HG02610 (cell line): Measurements from ENCODE around the gene SGSM2.

Source experiments
- ATAC-seq: cut with Tn5 transposase; IDR thresholded peaks from one replicate; pipeline ENCODE4 v1.9.1; 2021; ENCODE audit warnings: mild to moderate bottlenecking, moderate library complexity; ENCODE audit not compliant: unreplicated experiment

Gene SGSM2

DNA sequence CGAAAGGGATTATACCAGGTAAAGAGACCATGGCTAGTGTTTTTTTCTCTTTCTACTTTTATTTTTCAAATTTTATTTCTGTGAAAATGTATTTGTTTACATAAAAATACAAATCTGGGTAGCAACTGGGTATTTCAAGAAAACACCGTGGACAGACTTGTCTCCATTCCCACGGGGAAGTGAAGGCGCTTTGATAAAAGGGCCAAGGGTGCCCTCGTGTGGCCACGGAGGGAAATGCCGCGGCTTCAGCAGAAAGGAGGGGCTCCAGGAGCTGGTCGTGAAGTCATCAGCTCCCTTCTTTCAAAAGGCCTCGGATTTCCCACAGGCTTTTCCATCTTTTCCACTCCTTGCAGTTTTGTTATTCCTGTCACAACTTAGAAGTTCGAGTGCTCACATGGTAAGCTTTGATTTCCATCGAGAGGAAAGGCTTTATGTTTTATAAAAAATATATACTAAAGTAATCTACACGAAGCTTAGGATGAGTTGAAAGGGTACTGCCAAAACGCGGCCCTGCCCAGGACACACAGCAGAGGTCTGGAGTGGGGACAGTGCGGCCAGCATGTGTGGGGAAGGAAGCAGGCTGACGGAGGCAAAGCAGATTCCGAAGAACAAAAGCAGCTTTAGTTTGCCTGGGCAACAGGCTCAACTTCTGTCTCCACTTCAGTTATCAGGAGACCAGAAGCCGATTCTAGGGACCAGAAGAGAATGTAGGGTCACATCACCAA, 78.9 kb downstream of the SGSM2 start:
- no peak for ATAC-seq

DNA sequence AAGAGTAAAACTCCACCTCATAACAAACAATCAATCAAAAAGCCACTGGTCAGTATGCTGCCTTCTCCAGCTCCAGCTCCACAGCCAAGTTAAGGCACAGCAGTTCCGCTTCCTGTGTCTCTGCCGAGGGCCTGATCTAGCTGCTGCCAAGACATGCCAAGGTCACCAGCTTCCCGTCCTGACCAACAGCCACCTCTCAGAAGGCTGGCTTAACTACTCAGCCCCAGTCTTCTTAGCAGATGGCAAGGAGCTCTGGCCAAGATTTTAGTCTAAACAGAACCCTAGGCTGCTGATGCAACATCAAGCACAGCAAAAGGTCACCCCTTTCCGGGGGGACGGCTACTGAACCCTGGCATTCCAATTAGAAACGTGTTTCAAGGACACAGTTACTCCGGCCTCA, 81.3 kb downstream of the SGSM2 start:
- ATAC-seq, result no peak

DNA sequence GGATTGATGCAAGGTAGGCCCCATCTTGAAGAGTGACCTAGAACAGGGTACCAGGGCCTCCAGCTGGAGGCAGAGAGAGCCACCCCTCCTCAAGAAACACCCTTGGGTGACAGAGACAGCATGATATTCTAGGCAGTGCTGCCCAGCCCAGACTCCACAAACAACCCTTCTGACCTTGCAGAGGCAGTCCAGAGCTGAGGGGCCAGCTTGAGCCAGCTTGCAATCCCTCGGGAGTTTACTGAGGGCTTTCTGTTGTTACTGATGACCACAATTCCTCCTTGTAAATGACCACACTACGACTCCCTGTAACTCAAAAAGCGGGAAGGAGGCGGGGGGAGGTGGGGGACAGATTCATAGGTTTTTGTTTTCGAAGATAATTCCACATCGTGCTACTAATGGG, 82.2 kb downstream of the SGSM2 start:
- no peak for ATAC-seq

DNA sequence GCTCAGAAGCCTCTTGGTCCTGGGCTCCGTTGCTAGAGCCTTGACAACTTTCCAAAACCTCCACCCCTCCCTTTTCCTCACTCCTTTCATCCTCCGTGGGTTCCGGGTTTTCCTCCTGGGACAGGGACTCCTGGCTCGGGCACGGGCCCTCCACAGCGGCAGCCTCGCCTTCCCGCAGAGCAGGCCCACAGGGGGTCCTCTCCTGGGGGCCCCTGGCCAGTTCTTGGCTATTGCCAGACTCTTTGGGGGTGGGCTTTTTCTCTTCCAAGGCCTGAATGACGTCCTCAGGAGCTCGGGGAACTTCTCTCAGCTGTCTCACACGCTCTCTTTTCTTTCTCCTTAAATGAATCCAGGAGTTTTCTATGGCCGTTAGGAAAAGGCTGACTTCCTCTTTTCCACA, 82.9 kb downstream of the SGSM2 start:
- ATAC-seq, result no peak

DNA sequence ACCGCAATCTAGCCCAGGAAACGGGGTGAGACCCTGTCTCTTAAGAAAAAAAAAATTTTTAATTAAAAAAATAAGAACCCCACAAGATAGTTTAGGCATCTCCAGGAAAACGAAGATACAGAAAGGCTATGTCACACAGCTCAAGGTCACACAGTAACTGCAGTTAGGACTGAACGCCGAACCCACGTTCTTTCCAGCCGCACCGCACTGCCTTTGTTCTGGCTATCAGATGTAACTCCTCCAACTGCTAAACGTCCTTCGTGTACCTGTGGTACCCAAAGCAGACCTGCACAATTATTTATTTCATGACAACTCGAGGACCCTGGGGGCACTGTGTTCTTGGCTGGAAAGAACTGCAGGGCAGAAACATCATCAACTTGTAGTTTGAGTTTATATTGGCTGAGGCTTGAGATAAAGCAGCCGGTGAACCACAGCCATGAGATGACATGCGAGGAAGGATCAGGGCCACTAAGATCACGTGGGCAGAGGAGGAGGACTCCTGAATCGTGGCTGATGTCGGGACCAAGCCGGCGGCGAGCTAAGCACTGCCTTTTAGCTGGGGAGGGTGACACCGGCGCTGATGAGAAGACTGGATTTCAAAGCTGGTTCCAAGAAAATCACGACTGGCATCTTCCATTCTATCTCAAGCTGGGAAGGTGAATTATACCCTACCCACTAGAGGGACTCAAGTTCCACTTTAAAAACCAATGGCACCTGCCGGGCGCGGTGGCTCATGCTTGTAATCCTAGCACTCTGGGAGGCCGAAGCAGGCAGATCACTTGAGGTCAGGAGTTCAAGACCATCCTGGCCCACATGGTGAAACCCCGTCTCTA, 84.2 kb downstream of the SGSM2 start:
- no peak for ATAC-seq

DNA sequence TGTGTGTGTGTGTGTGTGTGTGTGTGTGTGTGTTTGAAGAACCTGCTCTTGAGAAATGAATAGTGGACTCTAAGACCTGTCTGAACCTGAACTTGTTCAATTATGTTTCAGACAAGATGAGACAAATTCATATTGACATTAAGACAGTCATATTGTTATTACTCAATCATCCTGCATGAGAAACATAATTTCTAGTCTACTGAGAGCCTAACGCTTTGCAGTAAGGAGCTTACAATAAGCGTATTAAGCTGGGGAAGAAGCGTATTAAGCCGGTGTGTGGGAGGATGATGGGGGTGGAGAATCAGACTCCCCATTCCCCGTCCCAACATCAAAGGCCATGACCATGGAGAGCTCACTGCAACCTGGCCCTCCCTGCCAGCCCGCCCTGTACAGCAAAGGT, 86.0 kb downstream of the SGSM2 start:
- ATAC-seq, result no peak

DNA sequence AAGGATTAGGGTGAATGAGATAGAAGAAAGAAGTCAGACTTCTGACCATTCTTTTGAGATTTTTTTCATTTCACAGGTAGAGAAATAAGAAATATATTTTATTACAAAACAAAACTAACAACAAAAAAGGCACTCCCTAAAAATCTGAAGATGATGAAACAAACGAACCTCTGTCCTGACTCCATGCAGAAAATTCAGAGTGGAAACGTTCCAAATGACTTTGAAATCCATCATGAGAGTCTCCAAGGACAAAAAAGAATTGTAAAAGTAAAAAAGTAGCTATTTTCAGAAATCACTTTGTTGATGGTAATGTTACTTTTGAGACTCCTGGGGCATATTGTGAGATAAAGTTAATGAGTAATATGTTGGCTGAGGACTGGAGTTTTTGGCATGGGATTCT, 89.9 kb downstream of the SGSM2 start:
- ATAC-seq, result no peak

DNA sequence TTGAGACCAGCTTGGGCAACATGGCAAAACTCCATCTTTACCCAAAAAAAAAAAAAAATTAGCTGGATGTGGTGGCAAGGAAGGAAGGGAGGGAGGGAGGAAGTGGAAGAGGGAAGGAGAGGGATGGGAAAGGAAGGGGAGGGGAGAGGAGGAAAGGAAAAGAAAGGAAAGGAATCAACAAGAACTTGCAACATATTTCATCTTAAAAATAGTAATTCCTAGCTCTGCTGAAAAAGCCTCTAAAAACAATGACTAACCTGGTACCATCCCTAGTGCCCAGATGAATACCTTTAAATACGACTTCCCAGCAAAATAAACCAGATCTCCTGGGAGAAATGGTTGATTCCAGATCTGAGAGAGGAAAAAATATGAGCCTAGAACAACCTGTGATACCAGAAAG, 90.6 kb downstream of the SGSM2 start:
- ATAC-seq, result no peak
